ENCODE data around the gene LRMDA.

LRMDA gene

DNA sequence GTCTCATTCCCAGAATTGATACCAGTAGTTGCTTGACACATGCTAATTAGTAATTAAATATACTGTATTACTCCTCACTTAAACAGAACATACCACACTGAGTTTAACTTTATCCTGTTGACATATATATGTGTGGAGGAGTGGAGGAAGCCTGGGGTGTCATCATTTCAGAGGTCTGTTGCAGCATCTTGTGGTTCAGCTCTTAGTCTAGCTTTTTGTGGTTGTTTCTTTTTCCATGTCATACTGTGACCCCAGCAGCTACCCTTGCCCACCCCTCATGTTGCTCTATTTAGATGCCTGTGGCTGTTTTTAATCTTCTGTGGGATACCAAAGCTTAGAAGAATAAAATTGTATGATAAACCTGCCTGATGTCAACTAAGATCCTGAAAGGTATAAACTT lies 875.4 kb downstream of the LRMDA start:
- H3K4me3 ChIP-seq (ENCODE audit: low read length): no peak overlapping the region
- TF ChIP-seq, protein P1, sequence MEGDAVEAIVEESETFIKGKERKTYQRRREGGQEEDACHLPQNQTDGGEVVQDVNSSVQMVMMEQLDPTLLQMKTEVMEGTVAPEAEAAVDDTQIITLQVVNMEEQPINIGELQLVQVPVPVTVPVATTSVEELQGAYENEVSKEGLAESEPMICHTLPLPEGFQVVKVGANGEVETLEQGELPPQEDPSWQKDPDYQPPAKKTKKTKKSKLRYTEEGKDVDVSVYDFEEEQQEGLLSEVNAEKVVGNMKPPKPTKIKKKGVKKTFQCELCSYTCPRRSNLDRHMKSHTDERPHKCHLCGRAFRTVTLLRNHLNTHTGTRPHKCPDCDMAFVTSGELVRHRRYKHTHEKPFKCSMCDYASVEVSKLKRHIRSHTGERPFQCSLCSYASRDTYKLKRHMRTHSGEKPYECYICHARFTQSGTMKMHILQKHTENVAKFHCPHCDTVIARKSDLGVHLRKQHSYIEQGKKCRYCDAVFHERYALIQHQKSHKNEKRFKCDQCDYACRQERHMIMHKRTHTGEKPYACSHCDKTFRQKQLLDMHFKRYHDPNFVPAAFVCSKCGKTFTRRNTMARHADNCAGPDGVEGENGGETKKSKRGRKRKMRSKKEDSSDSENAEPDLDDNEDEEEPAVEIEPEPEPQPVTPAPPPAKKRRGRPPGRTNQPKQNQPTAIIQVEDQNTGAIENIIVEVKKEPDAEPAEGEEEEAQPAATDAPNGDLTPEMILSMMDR (conservative IDR thresholded peaks at IDR 0.05; ENCODE audit: low read length): no peak
- peak; percentile 85 for DNase-seq (ENCODE audit: low read depth)

DNA sequence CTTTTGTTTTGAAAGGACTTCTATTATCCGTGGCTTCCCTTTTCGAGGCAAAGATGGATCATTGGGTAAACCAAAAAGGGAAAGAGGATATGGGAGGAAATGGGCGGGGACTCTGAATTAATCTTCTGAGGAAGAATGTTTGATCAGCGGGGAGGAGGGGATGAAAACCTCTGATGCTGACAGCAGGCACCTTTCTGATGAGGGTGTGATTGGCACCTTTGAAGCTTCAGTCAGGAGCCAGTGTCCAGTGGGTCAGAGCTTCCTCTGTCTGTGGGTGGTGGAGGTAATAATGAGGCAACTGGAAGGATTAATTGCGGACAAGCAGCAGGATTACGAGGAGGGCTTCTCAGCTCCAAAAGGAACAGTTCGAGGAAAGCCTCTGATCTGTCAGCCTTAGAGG lies 877.6 kb downstream of the LRMDA start:
- no peak for DNase-seq (ENCODE audit: low read depth)
- TF ChIP-seq, protein P1 (conservative IDR thresholded peaks at IDR 0.05; ENCODE audit: low read length): no peak
- no peak overlapping the region for H3K4me3 ChIP-seq (ENCODE audit: low read length)

DNA sequence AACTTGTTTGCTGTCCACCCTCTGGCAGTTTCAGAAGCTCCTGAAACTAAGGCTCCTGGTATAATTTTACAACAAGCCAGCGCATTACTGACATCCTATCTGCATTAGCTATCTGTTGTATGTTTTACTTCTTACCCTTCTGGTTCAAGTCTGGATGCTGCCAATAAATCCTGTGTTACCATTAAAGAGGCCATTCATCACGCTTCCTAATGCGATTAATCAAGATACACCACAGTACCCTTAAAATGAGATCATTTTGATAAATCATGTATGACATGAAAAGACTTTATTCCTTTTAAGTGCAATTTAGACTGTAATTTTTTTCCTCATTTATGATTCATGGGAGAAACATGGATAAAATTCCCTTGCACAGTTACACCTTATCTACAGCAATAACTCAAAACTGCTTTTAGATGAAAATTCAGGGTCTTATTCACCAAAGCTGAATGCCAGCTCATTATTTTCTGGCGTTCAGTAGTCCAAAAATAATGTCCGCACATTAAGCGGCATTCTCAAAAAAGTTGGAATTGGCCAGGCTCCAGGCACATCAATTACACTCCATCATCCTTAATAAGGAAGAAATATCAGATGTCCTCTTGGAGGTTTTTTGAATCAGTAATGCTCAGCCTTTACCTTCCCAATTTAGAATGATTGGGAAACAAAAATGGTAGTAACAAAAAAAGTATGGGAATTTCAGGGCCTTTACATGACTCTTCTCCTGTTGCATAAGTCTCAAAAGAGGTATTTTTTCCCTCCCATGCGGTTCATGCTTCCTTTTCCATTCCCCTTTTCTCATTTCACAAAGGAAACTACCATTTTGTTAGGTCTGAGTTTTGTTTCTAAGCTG lies 878.5 kb downstream of the LRMDA start:
- TF ChIP-seq, protein P1 (conservative IDR thresholded peaks at IDR 0.05; ENCODE audit: low read length): no peak
- peak; percentile 85 for DNase-seq (ENCODE audit: low read depth)
- H3K4me3 ChIP-seq (ENCODE audit: low read length): no peak overlapping the region

DNA sequence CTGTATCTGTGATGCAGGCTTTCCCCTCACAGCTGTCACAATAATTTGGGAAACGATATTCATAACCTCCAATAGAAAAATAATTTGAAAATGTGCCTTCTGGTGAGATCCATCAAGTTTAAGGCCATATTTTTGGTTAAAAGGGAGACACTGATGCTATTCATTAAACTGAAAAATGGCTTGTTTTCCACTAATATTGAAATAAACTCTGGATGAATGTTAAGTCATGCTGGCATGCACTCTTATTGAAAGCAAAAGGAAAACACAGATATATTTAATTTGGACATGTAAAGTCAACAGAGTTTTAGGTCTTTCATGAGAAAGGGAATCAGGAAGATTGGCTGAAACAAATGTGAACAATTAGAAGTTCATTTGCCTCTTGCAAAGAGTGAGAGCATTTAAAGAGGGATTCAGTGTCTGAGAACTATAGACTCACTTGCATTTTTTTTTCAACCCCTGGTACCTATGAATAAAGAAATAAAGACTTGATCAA lies 879.2 kb downstream of the LRMDA start:
- DNase-seq (ENCODE audit: low read depth): no peak
- TF ChIP-seq, protein P1 (conservative IDR thresholded peaks at IDR 0.05; ENCODE audit: low read length): no peak

DNA sequence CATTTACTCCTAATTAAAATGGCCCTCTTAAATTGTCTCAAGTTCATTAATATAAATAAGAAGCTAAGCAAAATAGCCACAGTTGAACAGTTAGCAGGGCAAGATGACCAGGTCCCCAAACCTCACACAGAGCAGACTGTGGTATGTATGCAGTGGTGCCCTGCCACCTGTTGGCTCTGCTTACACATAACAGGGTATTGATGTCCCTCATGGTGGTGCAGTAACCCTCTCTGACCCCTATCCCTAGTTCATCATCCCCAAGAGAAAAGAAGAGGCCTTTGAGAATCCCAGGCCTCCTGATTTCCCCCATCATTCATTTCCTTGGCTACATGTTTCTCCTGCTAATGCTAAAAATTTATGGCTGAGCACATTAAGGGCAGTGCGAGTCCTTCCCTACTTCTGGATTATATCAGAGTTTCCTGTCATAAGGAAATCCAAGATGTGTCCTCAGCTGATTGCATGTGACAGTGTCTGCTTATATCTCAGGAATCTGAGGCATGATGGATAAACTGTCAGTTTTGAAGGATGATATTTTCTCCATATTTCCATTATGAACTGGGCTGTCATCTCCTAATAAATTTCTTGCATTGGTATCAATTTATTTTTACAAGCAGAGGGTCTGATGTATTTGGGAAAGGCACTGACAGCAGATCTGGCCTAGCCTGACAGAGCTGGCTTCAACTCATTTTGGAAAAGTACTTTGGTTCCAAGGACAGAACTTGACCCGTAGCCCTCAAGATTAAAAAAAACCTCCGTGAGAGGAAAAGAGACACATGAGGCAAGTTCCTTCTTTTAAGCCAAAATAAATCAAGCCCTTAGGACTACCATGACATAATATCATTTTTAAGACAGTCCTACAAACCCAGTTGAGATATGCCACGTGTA lies 880.6 kb downstream of the LRMDA start:
- no peak overlapping the region for H3K4me3 ChIP-seq (ENCODE audit: low read length)
- TF ChIP-seq, protein P1 (conservative IDR thresholded peaks at IDR 0.05; ENCODE audit: low read length): peak; percentile 49
- peak; percentile 28 for DNase-seq (ENCODE audit: low read depth)

More for the DNA sequence above, 879.2 kb downstream of the LRMDA start:
- no peak overlapping the region for H3K4me3 ChIP-seq (ENCODE audit: low read length)

DNA sequence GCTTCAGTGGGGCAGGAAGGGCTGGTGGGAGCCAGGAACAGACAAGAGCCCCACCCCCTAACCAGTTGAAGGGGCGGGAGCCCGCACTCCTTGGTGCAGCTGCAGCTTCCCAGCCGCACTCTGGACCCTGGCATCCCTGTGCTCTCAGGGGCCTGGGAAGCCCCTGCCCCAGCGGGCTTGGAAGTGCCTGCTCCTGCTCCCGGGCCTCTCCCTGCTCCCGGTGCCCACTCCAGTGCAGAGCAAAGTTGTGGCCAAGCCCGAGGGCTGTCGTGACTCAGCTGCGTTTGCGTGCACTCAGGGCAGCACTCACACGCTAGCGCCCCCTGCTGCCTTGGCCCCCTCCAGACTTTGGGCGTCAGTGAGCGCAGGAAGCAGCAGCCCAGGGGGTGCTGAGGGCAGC lies 883.8 kb downstream of the LRMDA start:
- no peak overlapping the region for H3K4me3 ChIP-seq (ENCODE audit: low read length)
- no peak for DNase-seq (ENCODE audit: low read depth)
- TF ChIP-seq, protein P1 (conservative IDR thresholded peaks at IDR 0.05; ENCODE audit: low read length): no peak

Data from AG10803 (cell line).